ENCODE results near the gene UBE2Q1. TPM values are rescaled to one million over a fixed set of nuclear protein-coding genes. Genes with fewer than 3 reads are reported as not detected.

UBE2Q1 gene
- total RNA-seq, 1 experiment from 2014 or later, result 70.9 TPM

GRCh38 chr1:154572468-154573167 is 14.2 kb upstream of the UBE2Q1 start:
- H3K4me3 ChIP-seq (replicated peaks in 1 of 2; ENCODE audit: low read depth in 1 of 2, low read length in 2 of 2), result no peak overlapping the region
- no peaks in the 10 kb centered on the region for H4K20me1 ChIP-seq (ENCODE audit: insufficient read depth)
- POLR2A ChIA-PET, result no interaction called here
- no TSS peak for BruUV-seq (replicated peaks)
- ATAC-seq, result no peak
- H3K9me3 ChIP-seq (ENCODE audit: control insufficient read depth in 1 of 2, insufficient read depth in 1 of 2, low read depth in 1 of 2, low read length in 2 of 2), result no peaks in the 10 kb centered on the region
- H3K79me2 ChIP-seq (ENCODE audit: insufficient read depth, low read length), result no peaks in the 10 kb centered on the region
- no peak overlapping the region for H3K27ac ChIP-seq (ENCODE audit: low read depth, low read length)
- H3K27me3 ChIP-seq (ENCODE audit: insufficient read depth, low read length), result peaks cover 8% of the 10 kb centered on the region; the same call in 1 of the 2 replicates
- no peak for DNase-seq (ENCODE audit: low read depth, low spot score)
- peaks cover 0 to 4% of the 10 kb centered on the region in 2 experiments; a peak in 2 of 4 replicates for H3K4me1 ChIP-seq (ENCODE audit: control insufficient read depth in 1 of 2, insufficient read depth in 2 of 2, low read length in 2 of 2)
- H2AFZ ChIP-seq (ENCODE audit: low read depth, low read length, poor library complexity, severe bottlenecking), result no peak overlapping the region
- RAD21 ChIA-PET (ENCODE audit: low non-redundant PET in 1 of 2, low total read pairs in 2 of 2, uncharacterized antibody in 2 of 2, unreplicated experiment in 2 of 2), result no interaction called here
- TF ChIP-seq MAX (IDR thresholded peaks at IDR 0.05) (no peak), EZH2 (IDR thresholded peaks at IDR 0.05) (no peak), ATF3 (IDR thresholded peaks at IDR 0.05) (no peak), POLR2AphosphoS5 (IDR thresholded peaks at IDR 0.05; ENCODE audit: low read depth, low read length) (no peak), YY1 (IDR thresholded peaks at IDR 0.05; ENCODE audit: extremely low read depth, insufficient replicate concordance, low read depth, low read length) (no peak), SIN3A (IDR thresholded peaks at IDR 0.05; ENCODE audit: low read depth) (no peak), EZH2phosphoT487 (IDR thresholded peaks at IDR 0.05; ENCODE audit: borderline replicate concordance) (no peak), FOSL1 (IDR thresholded peaks at IDR 0.05; ENCODE audit: low read depth) (no peak), REST (IDR thresholded peaks at IDR 0.05; ENCODE audit: low read depth) (no peak), SRF (IDR thresholded peaks at IDR 0.05; ENCODE audit: low read depth) (no peak), CBX3 (IDR thresholded peaks at IDR 0.05; ENCODE audit: low read depth) (no peak), CTCF (IDR thresholded peaks at IDR 0.05 in 2 of 3, conservative IDR thresholded peaks at IDR 0.05 in 1 of 3; ENCODE audit: borderline replicate concordance in 1 of 3, insufficient read depth in 1 of 3, low read depth in 2 of 3, low read length in 2 of 3) (no peak)
- no peaks in the 10 kb centered on the region for H3K36me3 ChIP-seq (ENCODE audit: control insufficient read depth in 1 of 2, insufficient read depth in 2 of 2, low read length in 2 of 2)
- no peaks in the 10 kb centered on the region for H3K9me2 ChIP-seq (ENCODE audit: insufficient read depth)
- no peak overlapping the region for H3K9ac ChIP-seq (ENCODE audit: low read length)
- no peak overlapping the region for H3K4me2 ChIP-seq (ENCODE audit: low read length)
- intact Hi-C loops (cut with micrococcal nuclease), result no loop called here
- CTCF ChIA-PET, result no interaction called here
